ENCODE measurements around the gene DHX57.

DNA sequence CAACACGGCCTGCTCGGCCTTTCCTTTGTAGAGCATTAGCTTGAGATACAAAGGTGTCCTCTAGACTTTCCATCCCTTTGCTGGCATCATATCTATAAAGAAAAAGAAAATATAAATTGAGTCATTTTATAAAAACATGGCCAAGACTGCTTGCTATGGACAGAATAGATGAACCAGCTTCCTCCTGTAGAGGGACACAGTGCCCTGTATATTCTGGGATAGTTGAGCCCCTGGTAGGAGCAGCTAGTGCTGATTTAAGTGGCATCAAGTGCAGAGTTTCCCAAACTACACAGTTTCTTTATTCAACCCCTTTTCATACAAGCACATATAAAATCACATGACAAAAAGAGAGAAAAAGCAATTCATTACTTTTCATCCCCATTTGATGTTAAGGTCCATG is 49.8 kb downstream of the DHX57 start:
- TF ChIP-seq, protein P1, sequence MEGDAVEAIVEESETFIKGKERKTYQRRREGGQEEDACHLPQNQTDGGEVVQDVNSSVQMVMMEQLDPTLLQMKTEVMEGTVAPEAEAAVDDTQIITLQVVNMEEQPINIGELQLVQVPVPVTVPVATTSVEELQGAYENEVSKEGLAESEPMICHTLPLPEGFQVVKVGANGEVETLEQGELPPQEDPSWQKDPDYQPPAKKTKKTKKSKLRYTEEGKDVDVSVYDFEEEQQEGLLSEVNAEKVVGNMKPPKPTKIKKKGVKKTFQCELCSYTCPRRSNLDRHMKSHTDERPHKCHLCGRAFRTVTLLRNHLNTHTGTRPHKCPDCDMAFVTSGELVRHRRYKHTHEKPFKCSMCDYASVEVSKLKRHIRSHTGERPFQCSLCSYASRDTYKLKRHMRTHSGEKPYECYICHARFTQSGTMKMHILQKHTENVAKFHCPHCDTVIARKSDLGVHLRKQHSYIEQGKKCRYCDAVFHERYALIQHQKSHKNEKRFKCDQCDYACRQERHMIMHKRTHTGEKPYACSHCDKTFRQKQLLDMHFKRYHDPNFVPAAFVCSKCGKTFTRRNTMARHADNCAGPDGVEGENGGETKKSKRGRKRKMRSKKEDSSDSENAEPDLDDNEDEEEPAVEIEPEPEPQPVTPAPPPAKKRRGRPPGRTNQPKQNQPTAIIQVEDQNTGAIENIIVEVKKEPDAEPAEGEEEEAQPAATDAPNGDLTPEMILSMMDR (IDR thresholded peaks at IDR 0.05; ENCODE audit: insufficient read depth, low read length), result no peak
- TF ChIP-seq GABPA (IDR thresholded peaks at IDR 0.05; ENCODE audit: low read depth), result no peak

Data from HL-60 (cell line).